HG02610 (cell line): Measurements from ENCODE around the gene GNAZ.
"Not testable (repeated sequence)": the region's sequence is repeated elsewhere in the genome, so short reads cannot be mapped to it uniquely, and the experiment has no call there.

Experiments used
- ATAC-seq: cut with Tn5 transposase; IDR thresholded peaks from one replicate; pipeline ENCODE4 v1.9.1; 2021; ENCODE audit warnings: mild to moderate bottlenecking, moderate library complexity; ENCODE audit not compliant: unreplicated experiment

GNAZ gene

DNA sequence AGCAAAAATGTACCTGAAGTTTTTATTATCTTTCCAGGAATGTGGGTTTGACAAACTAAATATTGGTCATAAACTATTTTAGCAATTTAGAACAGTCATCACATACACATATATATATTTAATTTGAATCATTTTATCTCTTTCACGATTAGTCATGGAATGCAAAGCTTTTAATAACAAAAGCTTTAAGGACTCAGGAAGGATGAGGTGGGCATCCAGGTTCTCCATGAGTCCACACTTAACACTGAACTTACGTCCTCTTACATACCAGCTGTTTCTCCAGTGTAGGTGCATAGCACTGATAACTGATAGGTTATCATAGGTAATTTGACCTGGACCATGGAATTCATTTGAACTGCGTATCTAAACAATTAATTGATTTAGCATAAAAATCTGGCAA, 28.1 kb upstream of the GNAZ start:
- ATAC-seq: no peak

DNA sequence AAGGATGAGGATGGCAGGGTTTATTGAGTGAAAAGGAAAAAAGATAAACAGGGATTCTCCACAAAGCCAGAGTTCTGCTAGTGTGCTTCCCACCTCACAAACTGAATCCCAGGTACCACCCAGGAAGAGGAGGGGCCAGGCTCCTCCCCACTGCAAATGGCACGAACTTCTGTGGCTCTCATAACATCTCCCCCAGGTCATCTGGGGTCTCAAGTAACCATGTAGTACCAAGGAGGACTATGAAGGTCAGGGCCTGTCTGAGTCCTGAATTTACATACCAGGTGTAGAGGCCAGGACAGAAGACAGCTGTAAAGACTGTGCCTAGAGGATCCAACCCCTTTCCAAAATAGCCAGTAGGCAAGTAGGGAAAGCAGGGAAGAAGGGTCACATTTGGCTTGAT, 25.7 kb upstream of the GNAZ start:
- ATAC-seq: no peak

DNA sequence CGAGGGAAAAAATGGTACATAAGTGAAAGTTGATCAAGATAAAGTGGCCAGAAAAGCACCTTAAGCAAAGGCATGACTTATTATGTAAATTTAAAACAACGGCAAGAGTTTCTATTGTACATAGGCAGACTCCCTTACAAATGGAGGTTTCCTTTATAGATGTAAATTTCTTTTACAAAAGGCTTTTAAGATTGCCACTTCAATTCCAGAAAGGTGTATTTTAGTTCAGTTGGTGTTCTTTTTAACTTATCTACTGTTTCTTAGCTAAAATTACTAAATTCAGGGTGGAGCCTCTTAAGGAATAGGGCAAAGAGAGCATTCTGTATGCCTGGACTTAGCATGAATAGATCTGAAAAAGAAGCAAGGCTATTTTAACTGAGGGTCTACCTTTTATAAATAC, 24.9 kb upstream of the GNAZ start:
- ATAC-seq: no peak

DNA sequence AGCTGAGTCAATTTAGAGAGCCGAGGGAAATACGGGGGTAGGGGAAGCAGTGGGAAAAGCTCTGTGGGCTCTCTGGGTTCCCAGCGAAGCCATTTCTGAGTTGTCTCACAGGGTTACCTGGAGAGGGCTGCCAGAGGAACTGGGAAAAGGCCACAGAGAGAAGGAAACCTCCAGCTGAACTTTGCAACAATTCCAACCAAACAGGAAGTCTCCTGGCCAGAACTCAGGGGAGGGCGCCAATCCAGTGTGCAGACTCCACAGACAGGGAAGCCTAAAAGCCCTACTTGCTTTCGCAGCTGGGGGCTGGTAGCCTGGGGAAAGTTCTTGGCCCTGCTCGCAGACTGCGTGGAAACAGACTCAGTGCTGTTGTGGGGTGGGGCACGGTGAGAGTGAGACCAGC, 23.1 kb upstream of the GNAZ start:
- ATAC-seq: no peak

DNA sequence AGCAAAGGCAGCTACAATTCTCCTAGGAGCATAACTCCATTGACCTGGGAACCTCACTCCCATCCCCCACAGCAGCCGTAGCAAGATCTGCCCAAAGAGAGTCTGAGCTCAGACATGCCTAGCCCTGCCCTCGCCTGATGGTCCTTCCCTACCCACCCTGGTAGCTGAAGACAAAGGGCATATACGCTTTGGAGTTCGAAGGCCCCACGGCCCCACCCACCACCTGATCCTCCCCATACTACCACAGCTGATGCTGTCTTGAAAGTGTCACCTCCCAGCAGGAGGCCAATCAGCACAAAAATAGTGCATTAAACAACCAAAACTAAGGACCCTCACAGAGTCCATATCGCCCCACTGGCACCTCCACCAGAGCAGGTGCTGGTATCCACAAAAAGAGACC, 22.6 kb upstream of the GNAZ start:
- no peak for ATAC-seq

DNA sequence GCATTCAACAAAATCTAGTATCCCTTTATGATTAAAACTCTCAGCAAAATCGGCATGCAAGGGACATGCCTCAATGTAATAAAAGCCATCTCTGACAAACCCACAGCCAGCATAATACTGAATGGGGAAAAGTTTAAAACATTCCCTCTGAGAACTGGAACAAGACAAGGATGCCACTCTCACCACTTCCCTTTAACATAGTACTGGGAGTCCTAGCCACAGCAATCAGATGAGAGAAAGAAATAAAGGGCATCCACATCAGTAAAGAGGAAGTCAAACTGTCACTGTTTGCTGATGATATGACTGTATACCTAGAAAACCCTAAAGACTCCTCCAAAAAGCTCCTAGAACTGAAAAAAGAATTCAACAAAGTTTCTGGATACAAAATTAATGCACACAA, 19.8 kb upstream of the GNAZ start:
- ATAC-seq: not testable (repeated sequence)

DNA sequence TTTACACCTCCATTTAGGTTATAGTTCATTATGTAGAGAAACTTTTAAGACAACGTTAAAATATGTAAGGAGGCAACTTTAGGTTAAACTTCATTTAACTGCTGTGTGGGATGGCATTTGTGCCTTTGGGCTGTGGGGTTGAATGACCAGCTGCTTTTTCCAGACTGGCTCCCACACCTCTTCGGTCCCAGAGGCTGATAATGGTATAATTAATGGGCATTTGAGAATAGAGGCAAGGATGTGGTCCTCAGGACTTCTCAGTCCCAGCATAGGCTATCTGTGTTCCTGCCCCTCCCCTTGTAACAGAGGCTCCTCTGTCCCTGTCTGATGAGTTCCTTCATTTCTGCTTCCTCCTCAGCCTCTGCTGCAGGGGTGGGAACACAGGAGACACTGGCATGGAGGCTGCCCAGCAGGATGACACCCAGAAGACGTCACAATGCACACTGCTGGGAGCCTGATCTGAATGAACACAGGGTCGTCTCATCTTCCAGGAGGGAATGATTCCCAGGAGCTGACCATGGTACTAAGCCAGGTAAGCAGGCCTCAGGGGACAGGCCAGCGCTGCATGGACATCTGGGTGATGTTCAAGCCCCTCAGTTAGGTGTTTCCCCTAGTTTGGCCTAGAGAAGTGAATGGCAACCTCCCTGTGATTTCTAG, 17.1 kb upstream of the GNAZ start:
- ATAC-seq: no peak

DNA sequence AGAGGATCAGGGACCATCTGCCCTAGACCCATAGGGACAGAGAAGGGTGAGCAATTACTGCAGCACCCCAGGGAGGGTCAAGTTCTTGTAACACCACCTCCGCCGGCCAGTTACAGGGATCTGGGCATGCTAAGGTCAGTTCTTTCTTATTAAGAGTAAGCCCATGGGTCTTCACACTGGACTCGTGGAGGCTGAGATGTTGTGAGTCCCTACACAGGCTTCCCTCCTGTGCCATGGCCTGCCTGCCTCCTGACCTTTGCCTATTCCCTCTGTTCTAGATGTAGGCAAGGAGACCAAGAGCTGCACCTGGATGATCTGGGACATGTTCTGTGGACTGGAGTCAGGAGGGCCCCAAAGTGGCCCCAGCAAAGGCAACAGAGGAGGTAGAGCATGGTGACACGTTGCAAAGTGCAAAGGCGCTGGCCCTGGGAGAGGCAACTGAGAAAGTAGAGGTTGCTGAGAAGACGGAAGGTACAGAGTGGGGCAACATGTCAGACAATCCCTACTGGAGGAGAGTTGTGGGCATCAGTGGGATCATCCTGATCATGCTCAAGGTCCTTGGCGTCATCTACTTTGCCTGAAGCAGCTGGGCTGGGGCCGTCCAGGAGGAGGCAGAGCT, 16.3 kb upstream of the GNAZ start:
- no peak for ATAC-seq

DNA sequence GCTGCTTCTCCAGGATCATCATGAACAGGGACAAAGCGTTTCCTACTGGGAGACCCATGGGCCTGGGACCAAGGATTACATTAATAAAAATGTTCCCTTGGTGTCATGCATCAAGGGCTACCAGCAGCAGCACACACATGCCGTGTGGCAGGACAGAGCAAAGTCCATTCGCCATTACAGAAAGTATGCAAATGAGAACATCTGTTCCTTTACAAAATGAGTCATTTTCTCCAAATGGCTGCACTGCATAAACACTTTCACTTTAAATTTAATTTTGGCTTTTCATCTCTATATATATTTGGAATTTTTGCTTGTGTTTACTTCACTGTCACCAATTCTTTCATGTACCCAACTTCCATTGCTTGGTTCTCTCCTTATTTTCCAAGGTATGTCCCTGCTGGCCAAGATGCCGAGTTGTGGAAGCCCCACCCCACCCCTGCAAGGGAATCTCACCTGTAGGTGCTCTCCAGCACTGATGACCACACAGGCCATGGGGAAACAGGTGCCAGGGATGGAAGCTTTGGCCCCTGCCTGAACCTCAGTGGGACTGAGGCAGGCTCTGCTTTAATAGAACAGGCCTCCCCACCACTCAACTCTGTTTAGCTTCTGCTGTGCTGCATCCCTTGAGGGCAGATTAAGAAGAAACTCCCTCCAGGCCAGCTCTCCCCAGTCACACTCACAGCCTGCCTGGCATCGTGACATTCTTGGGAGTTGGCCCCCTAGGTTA, 15.6 kb upstream of the GNAZ start:
- no peak for ATAC-seq

DNA sequence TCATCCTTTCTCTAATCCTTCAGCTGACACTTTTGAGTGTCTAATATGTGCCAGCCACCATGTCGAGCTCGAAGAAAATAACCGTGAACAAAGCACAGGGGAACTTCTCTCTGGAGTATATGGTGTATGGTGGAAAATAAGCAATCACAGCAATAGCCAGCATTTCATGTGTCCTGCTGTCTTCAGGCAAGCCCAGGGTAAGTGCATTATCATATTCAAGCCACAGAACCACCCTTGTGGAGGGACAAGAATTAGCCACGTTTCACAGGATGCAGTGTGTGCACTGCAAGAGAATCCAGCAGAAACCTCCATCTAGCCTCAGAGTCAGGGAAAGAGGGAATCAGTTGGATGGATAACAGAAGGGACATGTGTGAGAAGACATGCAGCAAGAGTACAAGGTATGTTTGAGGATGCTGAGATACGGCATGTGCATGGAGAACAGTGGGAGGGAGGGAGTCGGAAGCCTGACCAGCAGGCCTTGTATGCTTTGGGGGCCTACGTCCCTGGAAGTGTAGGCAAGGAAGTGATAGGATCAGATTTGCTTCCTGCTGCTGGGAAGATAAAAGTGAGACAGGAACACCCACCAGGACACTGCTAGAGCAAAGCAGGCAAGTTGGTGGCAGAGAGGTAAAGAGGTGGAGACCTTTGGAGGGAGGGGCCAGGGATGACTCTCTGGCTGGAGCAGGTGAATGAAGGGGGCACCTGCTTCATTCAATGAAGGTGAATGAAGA, 14.7 kb upstream of the GNAZ start:
- ATAC-seq: no peak

DNA sequence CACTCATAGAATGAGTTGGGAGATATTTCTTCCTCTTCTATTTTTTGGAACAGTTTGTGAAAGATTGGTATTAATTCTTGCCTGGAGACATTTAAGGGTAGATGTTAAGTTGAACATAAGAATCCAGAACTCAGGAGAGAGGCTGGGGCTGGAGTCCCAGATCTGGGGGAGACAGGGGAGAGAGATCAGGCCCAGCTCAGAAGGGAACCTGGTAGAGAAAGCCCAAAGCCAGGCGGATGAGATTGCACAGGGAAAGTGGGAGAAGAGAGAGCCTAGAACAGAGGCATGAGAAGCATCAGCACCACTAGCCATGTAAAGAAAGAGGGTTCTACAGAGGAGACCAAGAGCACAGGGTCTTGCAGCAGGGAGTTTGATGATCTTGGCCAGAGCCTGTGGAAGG, 13.0 kb upstream of the GNAZ start:
- ATAC-seq: no peak

DNA sequence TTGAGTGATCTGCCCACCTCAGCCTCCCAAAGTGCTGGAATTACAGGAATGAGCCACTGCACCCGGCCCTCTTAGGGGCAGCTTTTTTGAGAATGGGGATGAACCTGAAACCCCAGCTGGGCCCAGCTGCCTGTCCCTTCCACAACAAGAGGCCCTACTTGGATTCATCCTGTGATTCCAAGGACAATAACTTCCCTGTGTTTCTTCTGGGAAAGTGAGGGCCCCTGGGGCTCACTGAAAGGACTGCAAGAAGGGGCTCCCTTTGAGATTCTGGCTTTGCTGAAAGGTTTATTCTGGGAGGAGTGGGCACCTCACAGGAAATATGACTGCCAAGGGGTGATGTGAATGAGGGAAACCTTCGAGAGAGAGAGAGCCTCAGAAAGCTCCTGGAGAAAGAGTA, 12.3 kb upstream of the GNAZ start:
- ATAC-seq: no peak

DNA sequence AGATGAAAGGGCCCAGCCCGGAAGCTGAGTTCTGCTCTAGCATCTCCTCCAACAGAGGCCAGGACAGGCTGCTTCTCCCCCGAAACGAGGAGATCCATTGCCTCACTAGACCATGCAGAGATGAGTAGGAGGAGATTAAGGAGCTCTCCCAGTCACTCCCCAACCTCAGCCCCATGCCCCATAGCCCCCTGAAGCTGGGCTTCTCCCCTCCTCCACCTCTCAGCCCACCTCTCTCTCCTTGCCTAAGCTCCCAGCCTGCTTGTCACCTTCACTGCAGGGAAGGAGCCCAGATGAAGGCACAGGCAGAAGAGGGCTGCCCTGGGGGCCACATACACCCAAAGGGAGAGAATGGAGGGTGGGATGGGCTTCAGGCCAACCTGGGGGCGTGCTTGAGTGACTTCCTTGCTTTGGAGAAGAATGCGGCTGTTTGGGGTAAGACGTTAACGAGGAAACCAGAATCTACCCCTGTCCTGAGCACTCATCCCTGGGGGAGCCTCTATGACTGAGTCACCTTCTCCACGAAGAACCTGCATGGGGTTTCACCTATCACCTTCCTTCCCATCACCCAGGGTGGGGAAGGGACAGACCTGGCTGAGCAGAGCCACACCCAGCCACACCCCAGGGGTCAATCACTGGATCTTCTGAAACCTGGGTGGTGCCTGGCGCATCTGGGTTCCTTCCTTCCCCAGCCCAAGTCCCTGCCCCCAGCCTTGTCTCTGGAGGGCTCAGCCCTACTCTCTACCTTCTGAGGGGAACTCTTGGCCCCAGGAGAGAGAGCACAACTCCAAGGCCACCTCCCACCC, 11.6 kb upstream of the GNAZ start:
- no peak for ATAC-seq

DNA sequence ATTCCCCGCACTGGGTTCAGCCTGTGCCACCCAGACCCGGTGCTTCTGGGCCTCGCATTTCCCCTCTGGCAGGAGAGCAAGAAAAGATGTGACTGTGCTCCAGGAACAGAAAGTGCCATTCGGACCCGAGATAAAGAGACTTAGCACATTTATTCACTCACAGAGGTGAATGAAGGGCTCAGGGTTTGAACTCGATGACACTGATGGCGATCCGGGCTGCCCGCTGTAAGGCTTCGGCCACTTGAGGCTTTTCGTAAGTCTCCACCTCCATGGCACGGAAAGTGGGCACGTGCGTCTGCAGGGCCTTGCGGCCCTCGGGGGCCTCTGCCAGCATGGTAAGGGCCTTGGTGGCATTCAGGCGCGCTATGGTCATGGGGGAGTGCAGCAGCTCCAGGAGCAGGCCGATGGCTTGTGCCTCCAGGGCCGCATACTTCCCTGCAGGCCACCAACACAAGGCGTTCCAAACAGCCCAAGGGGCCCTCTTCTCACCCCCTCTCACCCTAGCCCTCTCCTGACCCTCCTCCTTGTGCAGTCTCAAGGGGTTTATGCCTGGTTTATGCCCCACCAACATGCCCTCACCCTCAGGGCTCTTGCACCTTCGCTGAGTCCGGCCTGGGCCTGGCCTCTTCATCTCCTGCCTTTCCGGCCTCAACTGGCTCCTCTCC, 10.9 kb upstream of the GNAZ start:
- ATAC-seq: no peak

DNA sequence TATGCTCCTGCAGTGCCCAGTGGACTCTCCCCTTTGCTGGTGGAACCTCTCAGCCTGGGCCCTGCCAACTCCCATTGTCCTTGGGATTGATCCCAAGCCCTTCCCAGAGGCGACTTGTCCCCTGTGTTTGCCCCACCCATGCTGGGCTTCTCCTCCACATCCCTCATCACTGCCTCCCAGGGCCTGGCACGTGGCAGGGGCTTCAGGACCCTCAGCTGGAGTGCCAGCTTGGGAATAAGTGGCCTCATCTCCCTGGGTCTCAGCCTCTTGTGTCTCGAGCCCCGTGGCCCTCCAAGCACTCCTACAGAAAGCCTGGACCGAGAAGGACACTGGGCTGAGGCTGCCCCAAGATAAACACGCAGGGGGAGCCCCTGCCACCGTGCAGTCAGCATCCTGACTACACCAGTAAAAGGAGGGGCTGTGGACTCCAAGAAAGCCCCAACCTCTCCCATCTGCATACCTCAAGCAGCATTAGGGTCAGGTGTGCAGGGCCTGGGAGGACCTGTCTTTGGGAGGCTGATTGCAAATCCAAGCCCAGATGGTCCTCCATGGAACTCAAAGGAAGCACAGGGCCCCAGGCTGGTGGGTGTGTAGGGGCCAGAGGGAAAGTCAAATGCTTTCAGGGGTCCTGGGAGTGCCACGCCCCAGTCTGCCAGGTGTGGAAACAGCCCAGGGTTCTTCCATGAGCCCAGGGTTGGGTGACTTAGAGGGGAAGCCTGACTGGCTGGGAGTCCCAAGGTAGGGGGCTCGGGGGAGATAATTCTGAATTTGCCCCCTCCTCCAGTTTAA, 9.5 kb upstream of the GNAZ start:
- no peak for ATAC-seq

DNA sequence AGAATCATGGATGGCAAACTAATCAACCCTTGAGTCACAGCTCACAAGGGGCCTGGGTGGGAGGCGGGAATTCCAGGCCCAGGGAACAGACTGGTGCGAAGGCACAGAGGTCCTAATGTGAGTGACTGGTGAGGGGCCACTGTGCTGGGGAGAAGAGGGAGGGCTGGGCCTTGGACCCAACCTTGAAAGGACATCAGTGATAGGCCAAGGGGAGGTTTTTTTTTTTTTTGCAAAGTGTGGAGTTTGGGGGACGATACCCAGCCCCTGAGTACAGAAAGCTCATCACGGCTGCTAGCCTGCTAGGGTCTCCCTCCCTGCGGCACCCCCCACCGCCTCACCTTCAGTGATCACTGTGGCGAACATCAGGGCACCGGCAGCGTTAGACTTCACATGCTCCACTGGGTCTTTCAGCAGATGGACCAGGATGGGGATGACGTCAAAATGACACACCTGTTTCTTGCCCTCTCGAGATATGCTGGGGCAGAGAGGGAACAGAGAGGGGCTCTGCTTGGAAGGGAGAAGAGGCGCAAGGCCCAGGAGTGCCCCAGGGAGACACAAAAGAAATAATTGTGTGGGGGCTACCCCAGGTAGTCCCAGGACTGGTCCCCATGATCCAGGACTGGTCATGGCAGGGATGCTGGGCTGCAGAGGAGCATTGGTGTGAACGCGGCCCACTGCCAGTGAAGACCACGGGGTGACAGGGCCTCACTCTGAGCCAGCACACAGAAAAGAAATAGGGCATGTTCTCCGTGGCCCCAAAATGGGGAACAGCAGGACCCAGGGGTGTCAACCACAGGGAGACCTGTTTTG, 8.6 kb upstream of the GNAZ start:
- no peak for ATAC-seq

DNA sequence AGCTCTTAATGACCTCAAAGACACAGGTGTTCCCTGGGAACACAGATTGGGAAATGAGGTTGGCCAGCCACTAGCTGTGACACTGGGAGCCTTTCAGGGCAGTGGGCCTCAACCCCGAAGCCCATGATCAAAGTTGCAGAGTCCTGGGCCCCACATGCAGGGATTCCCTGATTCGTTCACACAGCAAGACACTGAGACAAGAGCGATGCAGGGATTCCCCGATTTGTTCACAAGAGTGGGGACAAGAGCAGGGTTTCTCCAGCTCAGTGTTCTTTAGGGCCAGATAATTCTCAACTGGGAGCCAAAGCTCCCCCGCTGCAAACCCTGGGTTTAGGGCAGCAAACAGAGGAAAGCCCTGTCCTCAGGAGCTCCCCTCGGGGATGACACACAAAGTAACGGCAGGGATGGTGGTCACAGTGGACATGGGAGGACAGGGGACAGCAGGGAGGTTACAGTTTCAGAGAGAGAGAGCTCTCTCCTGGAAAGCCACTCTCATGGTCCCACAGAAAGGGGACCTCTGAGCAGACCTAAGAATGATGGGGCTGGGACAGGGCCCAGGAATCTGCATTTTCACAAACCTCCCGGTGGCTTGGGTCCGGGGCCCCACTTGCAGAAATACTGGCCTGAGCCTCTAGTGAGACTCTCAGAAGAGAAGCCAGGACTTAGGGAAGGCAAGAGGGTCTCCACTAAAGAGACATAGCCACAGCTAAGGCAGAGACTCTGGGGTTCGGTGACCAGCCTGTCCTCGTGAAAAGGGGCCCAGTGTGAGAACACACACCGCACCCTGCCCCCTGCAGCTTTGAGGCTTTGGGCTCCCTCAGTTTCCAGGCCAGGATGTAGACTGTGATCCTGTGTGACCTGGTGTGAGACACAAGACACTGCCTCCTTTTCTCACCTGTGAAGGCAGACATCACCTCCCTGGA, 7.4 kb upstream of the GNAZ start:
- ATAC-seq: no peak
